H1 (cell line): ENCODE measurements around the gene NIPAL3. TPM values are rescaled to one million over a fixed set of nuclear protein-coding genes. Genes with fewer than 3 reads are reported as not detected.

Source experiments
- CTCF ChIA-PET: fragments of 300-600 bp; sonication (Branson Sonifier 250); formaldehyde crosslinking; loops from one replicate; lab custom pipeline; 2021; ENCODE audit not compliant: partially characterized antibody; lab: Charles Lee
- POLR2A ChIA-PET: fragments of 300-600 bp; sonication (Branson Sonifier 250); formaldehyde crosslinking; loops from one replicate; lab custom pipeline; 2021; ENCODE audit warnings: inconsistent platforms; ENCODE audit not compliant: partially characterized antibody; lab: Charles Lee
- DNase-seq, 2 experiments: peaks; one replicate each; pipeline versions ENCODE4 v3.0.0 to v3.0.0-alpha.2; 2010 to 2022; ENCODE audit warnings: low spot score in 2 of 2, low read depth in 1 of 2, mixed read lengths in 1 of 2
- FAIRE-seq: peaks from 2 replicates; lab custom pipeline; 2011; peaks lifted over from hg19 to GRCh38; lab: Jason Lieb, UNC
- H2AFZ ChIP-seq: 2 replicates; pipeline ENCODE4 v1.8.1; 2012; ENCODE audit warnings: low read length, inconsistent platforms
- H2AK5ac ChIP-seq: 2 replicates; pipeline ENCODE4 v1.6.1; 2013; ENCODE audit warnings: low read depth, low read length
- H2BK120ac ChIP-seq: replicated peaks from 2 replicates; pipeline ENCODE3; 2013; ENCODE audit warnings: low read depth, low read length, inconsistent platforms
- H2BK12ac ChIP-seq: 2 replicates; pipeline ENCODE4 v1.6.1; 2013; ENCODE audit warnings: low read depth, low read length
- H2BK15ac ChIP-seq: 2 replicates; pipeline ENCODE4 v1.6.1; 2013; ENCODE audit warnings: low read length
- H2BK20ac ChIP-seq: 2 replicates; pipeline ENCODE4 v1.6.1; 2013; ENCODE audit warnings: low read length
- H2BK5ac ChIP-seq: 2 replicates; pipeline ENCODE4 v1.6.1; 2013; ENCODE audit warnings: low read depth, low read length
- H3K14ac ChIP-seq: 2 replicates; pipeline ENCODE4 v1.6.1; 2013; ENCODE audit warnings: inconsistent platforms; ENCODE audit not compliant: insufficient read length
- H3K18ac ChIP-seq: 2 replicates; pipeline ENCODE4 v1.6.1; 2013; ENCODE audit warnings: low read length; ENCODE audit errors: extremely low read depth
- H3K23ac ChIP-seq: 2 replicates; pipeline ENCODE4 v1.6.1; 2013; ENCODE audit warnings: inconsistent platforms; ENCODE audit not compliant: insufficient read length
- H3K23me2 ChIP-seq: 2 replicates; pipeline ENCODE4 v1.6.1; 2013; ENCODE audit warnings: low read depth, low read length
- H3K27ac ChIP-seq: 2 replicates; pipeline ENCODE4 v1.6.1; 2011; ENCODE audit warnings: low read depth, low read length, inconsistent platforms
- H3K27me3 ChIP-seq, 4 experiments: replicated peaks in 1 of 4; 1 replicate in 1 of 4; 2 replicates in 3 of 4; pipeline versions ENCODE4 v1.6.1 to v1.8.1; 2011 to 2013; ENCODE audit warnings: low read length in 3 of 4, mild to moderate bottlenecking in 3 of 4, inconsistent platforms in 2 of 4, mixed read lengths in 2 of 4, moderate library complexity in 1 of 4; ENCODE audit not compliant: control insufficient read depth in 3 of 4, insufficient read depth in 3 of 4; ENCODE audit errors: extremely low read depth in 1 of 4
- H3K36me3 ChIP-seq, 4 experiments: 2 replicates each; pipeline versions ENCODE4 v1.6.1 to v1.8.1; 2011 to 2013; ENCODE audit warnings: mild to moderate bottlenecking in 4 of 4, low read length in 3 of 4, moderate library complexity in 2 of 4, control low read depth in 1 of 4, inconsistent platforms in 1 of 4; ENCODE audit not compliant: insufficient read depth in 4 of 4, control insufficient read depth in 2 of 4
- H3K4ac ChIP-seq: replicated peaks from 2 replicates; pipeline ENCODE3; 2013; ENCODE audit warnings: low read length, low read depth, mixed read lengths, inconsistent platforms; ENCODE audit not compliant: insufficient read length
- H3K4me1 ChIP-seq, 4 experiments: replicated peaks in 1 of 4; 1 replicate in 1 of 4; 2 replicates in 3 of 4; pipeline versions ENCODE4 v1.6.1 to v1.8.1; 2011 to 2013; ENCODE audit warnings: low read length in 3 of 4, inconsistent platforms in 2 of 4, mixed read lengths in 1 of 4; ENCODE audit not compliant: insufficient read depth in 4 of 4, control insufficient read depth in 3 of 4
- H3K4me2 ChIP-seq, 2 experiments: 2 replicates each; pipeline versions ENCODE4 v1.6.1 to v1.8.1; 2011 to 2013; ENCODE audit warnings: low read depth in 2 of 2, low read length in 2 of 2, control low read depth in 1 of 2, inconsistent platforms in 1 of 2, mild to moderate bottlenecking in 1 of 2; ENCODE audit not compliant: insufficient read depth in 1 of 2
- H3K4me3 ChIP-seq, 4 experiments: fragments of 200-600, 300-600 bp in 1 of 4; sonication (generic), shearing (Covaris generic), sonication (Bioruptor Twin) in 1 of 4; 2 replicates each; pipeline versions ENCODE4 v1.5.1 to v1.8.1; 2011 to 2016; ENCODE audit warnings: low read length in 4 of 4, low read depth in 3 of 4, control low read depth in 2 of 4, inconsistent platforms in 2 of 4, mild to moderate bottlenecking in 2 of 4, mixed read lengths in 1 of 4, moderate library complexity in 1 of 4; ENCODE audit not compliant: insufficient read depth in 2 of 4; ENCODE audit errors: extremely low read depth in 1 of 4
- H3K56ac ChIP-seq: replicated peaks from 2 replicates; pipeline ENCODE3; 2013; ENCODE audit warnings: low read depth, mild to moderate bottlenecking, mixed read lengths, low read length, inconsistent platforms; ENCODE audit not compliant: insufficient read length
- H3K79me1 ChIP-seq: 2 replicates; pipeline ENCODE4 v1.6.1; 2013; ENCODE audit warnings: low read depth, low read length, control low read depth
- H3K79me2 ChIP-seq, 2 experiments: 2 replicates each; pipeline versions ENCODE4 v1.6.1 to v1.8.1; 2012 to 2013; ENCODE audit warnings: low read length in 2 of 2, mild to moderate bottlenecking in 2 of 2, inconsistent platforms in 1 of 2; ENCODE audit not compliant: insufficient read depth in 2 of 2, control insufficient read depth in 1 of 2
- H3K9ac ChIP-seq, 4 experiments: replicated peaks in 1 of 4; 1 replicate in 1 of 4; 2 replicates in 3 of 4; pipeline versions ENCODE4 v1.6.1 to v1.8.1; 2011 to 2013; ENCODE audit warnings: low read depth in 3 of 4, low read length in 3 of 4, control low read depth in 2 of 4, mild to moderate bottlenecking in 2 of 4, moderate library complexity in 2 of 4, inconsistent platforms in 1 of 4; ENCODE audit errors: extremely low read depth in 1 of 4
- H3K9me3 ChIP-seq, 2 experiments: 2 replicates each; pipeline versions ENCODE4 v1.6.1 to v1.8.1; 2012 to 2013; ENCODE audit warnings: mild to moderate bottlenecking in 2 of 2, moderate library complexity in 2 of 2, control low read depth in 1 of 2, inconsistent platforms in 1 of 2, low read depth in 1 of 2, low read length in 1 of 2, mixed read lengths in 1 of 2; ENCODE audit not compliant: insufficient read depth in 2 of 2
- H4K20me1 ChIP-seq, 2 experiments: replicated peaks in 1 of 2; 2 replicates each; pipeline versions ENCODE3 to v1.8.1; 2011 to 2013; ENCODE audit warnings: inconsistent platforms in 2 of 2, low read length in 2 of 2, mild to moderate bottlenecking in 1 of 2; ENCODE audit not compliant: insufficient read depth in 2 of 2, control insufficient read depth in 1 of 2
- H4K5ac ChIP-seq: 2 replicates; pipeline ENCODE4 v1.6.1; 2013; ENCODE audit warnings: low read length, low read depth, mixed read lengths, inconsistent platforms; ENCODE audit not compliant: insufficient read length
- H4K8ac ChIP-seq: 2 replicates; pipeline ENCODE4 v1.8.0; 2013; ENCODE audit warnings: mild to moderate bottlenecking, moderate library complexity, low read length, inconsistent platforms; ENCODE audit not compliant: insufficient read depth; ENCODE audit errors: extremely low read depth
- H4K91ac ChIP-seq: replicated peaks from 2 replicates; pipeline ENCODE3; 2013; ENCODE audit warnings: low read length, mixed read lengths, inconsistent platforms; ENCODE audit not compliant: insufficient read length
- ASH2L ChIP-seq: fragments of 200-600, 300-600 bp; sonication (generic); IDR thresholded peaks from one replicate; pipeline ENCODE4 v1.7.1; 2017; ENCODE audit warnings: low read length
- CBX8 ChIP-seq: fragments of 300-800, 300-1000 bp; sonication (generic); IDR thresholded peaks from 2 replicates; pipeline ENCODE4 v1.7.1; 2016; ENCODE audit warnings: low read depth, low read length, borderline replicate concordance
- CHD2 ChIP-seq: IDR thresholded peaks from 2 replicates; pipeline ENCODE4 v1.6.1; 2012; ENCODE audit warnings: low read length, improper control_type of control experiment
- CTBP2 ChIP-seq: IDR thresholded peaks from 2 replicates; pipeline ENCODE4 v1.7.0; 2011; ENCODE audit warnings: borderline replicate concordance, mild to moderate bottlenecking, moderate library complexity, mixed read lengths, low read length; ENCODE audit not compliant: insufficient read depth, insufficient read length
- FOSL1 ChIP-seq: IDR thresholded peaks from 2 replicates; pipeline ENCODE4 v1.6.1; 2011; ENCODE audit warnings: mild to moderate bottlenecking, low read depth, low read length, moderate library complexity; ENCODE audit not compliant: insufficient read depth
- GABPA ChIP-seq: IDR thresholded peaks from 2 replicates; pipeline ENCODE4 v1.6.1; 2011; ENCODE audit warnings: mild to moderate bottlenecking, low read length, moderate library complexity, borderline replicate concordance; ENCODE audit not compliant: insufficient read depth
- JUN ChIP-seq: IDR thresholded peaks from 2 replicates; pipeline ENCODE4 v1.6.1; 2011; ENCODE audit warnings: low read depth, mild to moderate bottlenecking, improper control_type of control experiment, low read length
- NRF1 ChIP-seq: IDR thresholded peaks from 2 replicates; pipeline ENCODE4 v1.6.1; 2011; ENCODE audit warnings: mild to moderate bottlenecking, low read depth, low read length, improper control_type of control experiment
- POLR2A ChIP-seq, 2 experiments: IDR thresholded peaks; 1 replicate in 1 of 2; 2 replicates in 1 of 2; pipeline ENCODE4 v1.6.1; 2011; ENCODE audit warnings: low read depth in 2 of 2, low read length in 2 of 2, mild to moderate bottlenecking in 2 of 2; ENCODE audit errors: control extremely low read depth in 1 of 2
- SIRT6 ChIP-seq: IDR thresholded peaks from one replicate; pipeline ENCODE4 v1.7.1; 2012; ENCODE audit warnings: low read length, inconsistent platforms
- TBP ChIP-seq: IDR thresholded peaks from 2 replicates; pipeline ENCODE4 v1.6.1; 2011; ENCODE audit warnings: low read depth, low read length, improper control_type of control experiment
- WGBS, 2 experiments: shearing (Covaris generic) in 1 of 2; methylation state at CpG; one replicate each; pipeline versions ENCODE4 v1.1.6 to v1.1.7; 2013 to 2015; ENCODE audit warnings: low lambda C conversion rate in 2 of 2, mixed read lengths in 2 of 2, inconsistent platforms in 1 of 2, low coverage in 1 of 2, missing lambda C conversion rate in 1 of 2; ENCODE audit not compliant: insufficient replicate concordance in 2 of 2, insufficient coverage in 1 of 2, insufficient read length in 1 of 2; ENCODE audit errors: extremely low coverage in 1 of 2, missing lambda C conversion rate in 1 of 2; 5-methylcytosine and 5-hydroxymethylcytosine counted together
- polyA plus RNA-seq, 7 experiments: library from polyadenylated mRNA; depleted of rRNA in 3 of 7; stranded (reverse) in 5 of 7; unstranded in 2 of 7; fragments of >200 nt in 5 of 7; fragments of 200-250 nt in 2 of 7; gene quantifications; 1 replicate in 5 of 7; 2 replicates in 1 of 7; 4 replicates in 1 of 7; pipeline versions ENCODE4 v1.2.1 to v1.2.3, GENCODE V29; 2011 to 2013; ENCODE audit warnings: missing spikeins in 2 of 7, mixed read lengths in 2 of 7
- total RNA-seq: library from RNA; stranded (reverse); fragmentation: NEBNext Ultra II Directional; extraction: Animal tissue kit (Norgen Biotek cat#: 25700); gene quantifications from 2 replicates; pipeline ENCODE4 v1.2.1, GENCODE V29; 2021
- TF ChIP-seq, protein P1 (sequence below), 3 experiments: IDR thresholded peaks; 1 replicate in 2 of 3; 2 replicates in 1 of 3; pipeline versions ENCODE4 v1.5.1 to v1.6.1; 2011; ENCODE audit warnings: low read length in 3 of 3, mild to moderate bottlenecking in 3 of 3, inconsistent platforms in 2 of 3, low read depth in 1 of 3, moderate library complexity in 1 of 3; ENCODE audit not compliant: insufficient read depth in 1 of 3; ENCODE audit errors: control extremely low read depth in 1 of 3

NIPAL3 gene
- total and polyA plus RNA-seq, 2 of the 8 experiments (the other 6 are each of a cell fraction or from before 2014, with no cell fraction given) = 8.8 to 11.0 TPM

GRCh38 chr1:24438423-24438901, 22.9 kb downstream of the NIPAL3 start:
- H3K9ac ChIP-seq = no peak overlapping the region
- no peak overlapping the region for H4K8ac ChIP-seq
- no peaks in the 10 kb centered on the region for H3K27me3 ChIP-seq
- H3K23me2 ChIP-seq = no peaks in the 10 kb centered on the region
- no peak overlapping the region for H3K4me3 ChIP-seq
- peaks cover 3 to 12% (median 5%) of the 10 kb centered on the region in 4 experiments for H3K4me1 ChIP-seq
- 59% methylated on average over 9 of the region's 9 CpGs; no CpG with 5 or more reads in 1 of the 2 experiments for WGBS, 2 experiments
- H4K20me1 ChIP-seq = no peaks in the 10 kb centered on the region
- FAIRE-seq = no peak
- H2BK15ac ChIP-seq = no peak overlapping the region
- H3K36me3 ChIP-seq = no peaks in the 10 kb centered on the region; a peak in 2 of 8 replicates
- H3K18ac ChIP-seq = no peak overlapping the region; the same call in 1 of the 2 replicates
- H2BK20ac ChIP-seq = no peak overlapping the region
- no peak overlapping the region for H3K4me2 ChIP-seq
- POLR2A ChIA-PET = interaction anchor here (0.8 kb wide), 1 partner anchor 25 kb away, joined by 3 read pairs; no protein-coding TSS in a partner anchor
- no peak overlapping the region for H2AFZ ChIP-seq
- no peak overlapping the region for H3K27ac ChIP-seq
- H2BK120ac ChIP-seq = no peak overlapping the region
- no peak for DNase-seq
- no peak overlapping the region for H4K91ac ChIP-seq
- no peak overlapping the region for H3K14ac ChIP-seq
- no peak overlapping the region for H3K4ac ChIP-seq
- no peak overlapping the region for H2BK12ac ChIP-seq
- no peaks in the 10 kb centered on the region for H3K79me1 ChIP-seq
- H3K9me3 ChIP-seq = no peaks in the 10 kb centered on the region
- no peaks in the 10 kb centered on the region for H3K79me2 ChIP-seq
- CTCF ChIA-PET = interaction anchor here (0.8 to 1.2 kb wide), 4 partner anchors 9 to 126 kb away, joined by 3 read pairs; no protein-coding TSS in a partner anchor
- H3K56ac ChIP-seq = no peak overlapping the region
- H2BK5ac ChIP-seq = no peak overlapping the region; the same call in 1 of the 2 replicates
- no peak overlapping the region for H3K23ac ChIP-seq
- H2AK5ac ChIP-seq = no peak overlapping the region
- no peak overlapping the region for H4K5ac ChIP-seq
- TF ChIP-seq POLR2A (IDR thresholded peaks at IDR 0.05; ENCODE audit: control extremely low read depth in 1 of 2, low read depth in 2 of 2, low read length in 2 of 2) = no peak
- TF ChIP-seq CTBP2 = no peak
- no peak for TF ChIP-seq TBP
- no peak for TF ChIP-seq CBX8
- TF ChIP-seq SIRT6 = no peak
- no peak for TF ChIP-seq GABPA
- TF ChIP-seq NRF1 = no peak
- TF ChIP-seq, protein P1, sequence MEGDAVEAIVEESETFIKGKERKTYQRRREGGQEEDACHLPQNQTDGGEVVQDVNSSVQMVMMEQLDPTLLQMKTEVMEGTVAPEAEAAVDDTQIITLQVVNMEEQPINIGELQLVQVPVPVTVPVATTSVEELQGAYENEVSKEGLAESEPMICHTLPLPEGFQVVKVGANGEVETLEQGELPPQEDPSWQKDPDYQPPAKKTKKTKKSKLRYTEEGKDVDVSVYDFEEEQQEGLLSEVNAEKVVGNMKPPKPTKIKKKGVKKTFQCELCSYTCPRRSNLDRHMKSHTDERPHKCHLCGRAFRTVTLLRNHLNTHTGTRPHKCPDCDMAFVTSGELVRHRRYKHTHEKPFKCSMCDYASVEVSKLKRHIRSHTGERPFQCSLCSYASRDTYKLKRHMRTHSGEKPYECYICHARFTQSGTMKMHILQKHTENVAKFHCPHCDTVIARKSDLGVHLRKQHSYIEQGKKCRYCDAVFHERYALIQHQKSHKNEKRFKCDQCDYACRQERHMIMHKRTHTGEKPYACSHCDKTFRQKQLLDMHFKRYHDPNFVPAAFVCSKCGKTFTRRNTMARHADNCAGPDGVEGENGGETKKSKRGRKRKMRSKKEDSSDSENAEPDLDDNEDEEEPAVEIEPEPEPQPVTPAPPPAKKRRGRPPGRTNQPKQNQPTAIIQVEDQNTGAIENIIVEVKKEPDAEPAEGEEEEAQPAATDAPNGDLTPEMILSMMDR (IDR thresholded peaks at IDR 0.05; ENCODE audit: control extremely low read depth in 1 of 3, insufficient read depth in 1 of 3, low read depth in 1 of 3, low read length in 3 of 3) = no peak
- TF ChIP-seq CHD2 = no peak
- TF ChIP-seq FOSL1 = no peak
- TF ChIP-seq JUN = no peak
- no peak for TF ChIP-seq ASH2L
